ENCODE results near the gene SYNE1.

DNA sequence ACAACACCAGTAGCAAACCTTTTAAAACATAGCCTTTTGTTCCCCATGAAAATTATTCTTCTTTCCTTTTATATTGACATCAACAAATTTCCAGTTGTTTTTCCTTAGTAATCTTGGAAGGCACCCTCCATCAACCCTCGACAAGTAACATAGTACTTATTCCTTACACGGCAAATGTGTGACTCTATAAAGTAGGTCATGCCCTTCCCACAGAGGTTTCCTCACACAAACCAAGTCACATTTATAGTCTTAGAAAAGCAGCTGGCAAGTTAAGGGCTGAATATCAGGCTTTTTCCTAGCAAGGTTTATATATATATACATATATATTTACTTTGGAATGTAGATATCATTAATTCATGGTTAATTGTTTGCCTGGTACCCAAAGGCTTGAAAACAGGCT, 371.5 kb downstream of the SYNE1 start:
- TF ChIP-seq SP1 (IDR thresholded peaks at IDR 0.05) (no peak), RXRA (IDR thresholded peaks at IDR 0.05) (no peak), JUND (IDR thresholded peaks at IDR 0.05) (no peak), YY1 (IDR thresholded peaks at IDR 0.05) (no peak), TAF1 (conservative IDR thresholded peaks at IDR 0.05) (no peak), HNF4G (IDR thresholded peaks at IDR 0.05) (no peak)
- TF ChIP-seq, protein P1, sequence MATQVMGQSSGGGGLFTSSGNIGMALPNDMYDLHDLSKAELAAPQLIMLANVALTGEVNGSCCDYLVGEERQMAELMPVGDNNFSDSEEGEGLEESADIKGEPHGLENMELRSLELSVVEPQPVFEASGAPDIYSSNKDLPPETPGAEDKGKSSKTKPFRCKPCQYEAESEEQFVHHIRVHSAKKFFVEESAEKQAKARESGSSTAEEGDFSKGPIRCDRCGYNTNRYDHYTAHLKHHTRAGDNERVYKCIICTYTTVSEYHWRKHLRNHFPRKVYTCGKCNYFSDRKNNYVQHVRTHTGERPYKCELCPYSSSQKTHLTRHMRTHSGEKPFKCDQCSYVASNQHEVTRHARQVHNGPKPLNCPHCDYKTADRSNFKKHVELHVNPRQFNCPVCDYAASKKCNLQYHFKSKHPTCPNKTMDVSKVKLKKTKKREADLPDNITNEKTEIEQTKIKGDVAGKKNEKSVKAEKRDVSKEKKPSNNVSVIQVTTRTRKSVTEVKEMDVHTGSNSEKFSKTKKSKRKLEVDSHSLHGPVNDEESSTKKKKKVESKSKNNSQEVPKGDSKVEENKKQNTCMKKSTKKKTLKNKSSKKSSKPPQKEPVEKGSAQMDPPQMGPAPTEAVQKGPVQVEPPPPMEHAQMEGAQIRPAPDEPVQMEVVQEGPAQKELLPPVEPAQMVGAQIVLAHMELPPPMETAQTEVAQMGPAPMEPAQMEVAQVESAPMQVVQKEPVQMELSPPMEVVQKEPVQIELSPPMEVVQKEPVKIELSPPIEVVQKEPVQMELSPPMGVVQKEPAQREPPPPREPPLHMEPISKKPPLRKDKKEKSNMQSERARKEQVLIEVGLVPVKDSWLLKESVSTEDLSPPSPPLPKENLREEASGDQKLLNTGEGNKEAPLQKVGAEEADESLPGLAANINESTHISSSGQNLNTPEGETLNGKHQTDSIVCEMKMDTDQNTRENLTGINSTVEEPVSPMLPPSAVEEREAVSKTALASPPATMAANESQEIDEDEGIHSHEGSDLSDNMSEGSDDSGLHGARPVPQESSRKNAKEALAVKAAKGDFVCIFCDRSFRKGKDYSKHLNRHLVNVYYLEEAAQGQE (IDR thresholded peaks at IDR 0.05) = no peak
- TF ChIP-seq, protein P2, sequence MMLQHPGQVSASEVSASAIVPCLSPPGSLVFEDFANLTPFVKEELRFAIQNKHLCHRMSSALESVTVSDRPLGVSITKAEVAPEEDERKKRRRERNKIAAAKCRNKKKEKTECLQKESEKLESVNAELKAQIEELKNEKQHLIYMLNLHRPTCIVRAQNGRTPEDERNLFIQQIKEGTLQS (IDR thresholded peaks at IDR 0.05) = no peak
- TF ChIP-seq, protein P3, sequence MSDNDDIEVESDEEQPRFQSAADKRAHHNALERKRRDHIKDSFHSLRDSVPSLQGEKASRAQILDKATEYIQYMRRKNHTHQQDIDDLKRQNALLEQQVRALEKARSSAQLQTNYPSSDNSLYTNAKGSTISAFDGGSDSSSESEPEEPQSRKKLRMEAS (IDR thresholded peaks at IDR 0.05) = no peak
- TF ChIP-seq, protein P4, sequence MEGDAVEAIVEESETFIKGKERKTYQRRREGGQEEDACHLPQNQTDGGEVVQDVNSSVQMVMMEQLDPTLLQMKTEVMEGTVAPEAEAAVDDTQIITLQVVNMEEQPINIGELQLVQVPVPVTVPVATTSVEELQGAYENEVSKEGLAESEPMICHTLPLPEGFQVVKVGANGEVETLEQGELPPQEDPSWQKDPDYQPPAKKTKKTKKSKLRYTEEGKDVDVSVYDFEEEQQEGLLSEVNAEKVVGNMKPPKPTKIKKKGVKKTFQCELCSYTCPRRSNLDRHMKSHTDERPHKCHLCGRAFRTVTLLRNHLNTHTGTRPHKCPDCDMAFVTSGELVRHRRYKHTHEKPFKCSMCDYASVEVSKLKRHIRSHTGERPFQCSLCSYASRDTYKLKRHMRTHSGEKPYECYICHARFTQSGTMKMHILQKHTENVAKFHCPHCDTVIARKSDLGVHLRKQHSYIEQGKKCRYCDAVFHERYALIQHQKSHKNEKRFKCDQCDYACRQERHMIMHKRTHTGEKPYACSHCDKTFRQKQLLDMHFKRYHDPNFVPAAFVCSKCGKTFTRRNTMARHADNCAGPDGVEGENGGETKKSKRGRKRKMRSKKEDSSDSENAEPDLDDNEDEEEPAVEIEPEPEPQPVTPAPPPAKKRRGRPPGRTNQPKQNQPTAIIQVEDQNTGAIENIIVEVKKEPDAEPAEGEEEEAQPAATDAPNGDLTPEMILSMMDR (IDR thresholded peaks at IDR 0.05; ENCODE audit: low read depth, low read length, missing input control) = no peak
